Coronary artery (tissue), 2 donors: ENCODE data around the gene CACNA1C.

Source experiments
- DNase-seq: peaks from one replicate; pipeline ENCODE4 v3.0.0-alpha.2; 2017; ENCODE audit warnings: low spot score
- H3K27ac ChIP-seq, 2 donors: fragments of 200-600 bp; sonication (generic); one replicate each; pipeline ENCODE4 v1.5.1; 2016 to 2019
- H3K4me3 ChIP-seq: fragments of 200-600 bp; sonication (generic); 2 replicates; pipeline ENCODE4 v1.5.1; 2016; ENCODE audit warnings: mild to moderate bottlenecking, moderate library complexity
- CTCF ChIP-seq: fragments of 200-600 bp; sonication (generic); IDR thresholded peaks from one replicate; pipeline ENCODE4 v1.5.1; 2019; ENCODE audit warnings: antibody characterized with exemption

The CACNA1C gene

GRCh38 chr12:2445968-2446367, 393.2 kb downstream of the CACNA1C start:
- H3K4me3 ChIP-seq, result no peak overlapping the region
- no peak for TF ChIP-seq CTCF
- no peak overlapping the region for H3K27ac ChIP-seq
- no peak for DNase-seq

- no peak overlapping the region for H3K27ac ChIP-seq
- TF ChIP-seq CTCF, result no peak
Measured at GRCh38 chr12:2447861-2448260, 395.1 kb downstream of the CACNA1C start.

DNA sequence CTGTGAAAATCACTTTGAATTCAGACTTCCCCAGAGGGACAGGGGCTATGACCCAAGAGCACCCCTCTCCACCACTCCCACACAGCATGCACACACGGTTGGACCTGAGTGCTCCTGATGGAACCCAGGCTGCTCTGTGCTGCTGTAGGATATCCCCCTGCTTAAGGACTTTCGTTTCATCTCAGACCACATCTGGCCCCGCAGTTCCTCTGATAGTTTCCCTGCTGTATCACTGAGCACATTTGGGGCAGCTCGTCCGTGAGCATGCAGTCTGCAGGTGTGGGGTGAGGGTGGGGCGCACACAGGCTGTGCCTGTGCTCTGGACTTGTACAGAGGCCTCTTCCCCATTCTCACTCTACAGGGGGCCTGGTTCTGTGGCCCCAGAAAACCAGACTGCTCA, 396.8 kb downstream of the CACNA1C start:
- no peak overlapping the region for H3K4me3 ChIP-seq
- TF ChIP-seq CTCF, result no peak
- H3K27ac ChIP-seq, result no peak overlapping the region
- no peak for DNase-seq

More at GRCh38 chr12:2447861-2448260, 395.1 kb downstream of the CACNA1C start:
- no peak for DNase-seq
- no peak overlapping the region for H3K4me3 ChIP-seq

DNA sequence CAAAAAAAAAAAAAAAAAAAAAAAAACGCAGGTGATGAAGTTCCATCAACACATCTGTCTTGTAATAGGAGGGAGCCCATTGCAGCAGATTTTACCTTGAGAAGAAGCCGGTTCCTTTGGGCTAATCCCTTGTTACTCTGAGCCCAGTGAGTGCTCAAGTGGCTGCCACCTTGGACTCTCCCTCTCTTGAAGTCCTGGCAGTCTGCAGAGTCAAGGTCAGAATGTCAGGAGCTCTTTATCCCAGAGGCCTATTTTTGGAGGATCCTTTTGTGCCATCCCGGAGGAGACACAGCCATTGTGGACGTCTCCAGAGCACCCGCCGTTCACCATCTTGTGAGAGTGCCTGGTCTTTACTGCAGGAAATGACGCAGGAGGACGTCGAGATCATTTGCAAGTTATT, 397.8 kb downstream of the CACNA1C start:
- Histone ChIP-seq H3K4me3 (no peak overlapping the region), H3K27ac (no peak overlapping the region)
- DNase-seq, result no peak
- no peak for TF ChIP-seq CTCF

DNA sequence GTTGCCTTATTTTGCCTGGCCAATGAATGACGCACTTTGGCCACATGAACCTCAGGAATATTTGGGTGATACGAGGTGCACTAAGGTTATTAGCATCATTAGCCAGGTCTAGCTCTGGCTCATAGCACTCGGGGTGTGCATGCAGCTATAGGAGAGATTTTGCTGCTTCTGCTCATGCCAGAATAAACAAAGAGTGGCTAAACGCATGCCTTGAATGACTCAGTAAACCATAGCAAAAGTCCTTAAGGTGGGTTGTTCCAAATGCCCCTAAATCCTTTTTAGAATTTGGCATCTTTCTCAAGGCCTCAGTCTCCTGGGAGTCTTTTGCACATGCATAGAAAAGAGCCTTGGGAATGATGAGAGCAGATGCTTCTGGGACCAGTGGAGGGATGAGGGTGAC, 398.2 kb downstream of the CACNA1C start:
- no peak for TF ChIP-seq CTCF
- no peak overlapping the region for H3K4me3 ChIP-seq
- DNase-seq, result no peak
- H3K27ac ChIP-seq, result no peak overlapping the region

DNA sequence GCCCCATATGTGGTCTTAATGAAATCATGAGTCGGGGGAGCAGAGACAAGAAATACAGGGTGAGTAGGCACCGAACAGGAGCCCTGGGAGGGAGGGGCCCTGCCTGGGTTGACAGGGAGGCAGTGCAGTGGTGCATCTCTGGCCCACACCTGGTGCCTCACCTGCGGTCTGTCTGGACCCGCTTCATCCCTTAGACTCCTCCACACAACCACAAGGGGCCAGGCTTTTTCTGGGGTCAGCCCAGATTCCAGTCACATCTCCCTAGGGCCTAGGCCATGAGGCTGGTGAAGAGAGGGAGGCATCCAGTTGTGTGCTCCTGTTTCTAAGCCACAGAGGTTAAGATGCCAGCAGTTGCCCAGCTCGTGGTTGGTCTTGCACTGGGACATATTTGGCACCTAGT, 398.7 kb downstream of the CACNA1C start:
- peak overlapping the region in 1 of 2 donors; percentile 56 for H3K27ac ChIP-seq
- no peak for TF ChIP-seq CTCF

DNA sequence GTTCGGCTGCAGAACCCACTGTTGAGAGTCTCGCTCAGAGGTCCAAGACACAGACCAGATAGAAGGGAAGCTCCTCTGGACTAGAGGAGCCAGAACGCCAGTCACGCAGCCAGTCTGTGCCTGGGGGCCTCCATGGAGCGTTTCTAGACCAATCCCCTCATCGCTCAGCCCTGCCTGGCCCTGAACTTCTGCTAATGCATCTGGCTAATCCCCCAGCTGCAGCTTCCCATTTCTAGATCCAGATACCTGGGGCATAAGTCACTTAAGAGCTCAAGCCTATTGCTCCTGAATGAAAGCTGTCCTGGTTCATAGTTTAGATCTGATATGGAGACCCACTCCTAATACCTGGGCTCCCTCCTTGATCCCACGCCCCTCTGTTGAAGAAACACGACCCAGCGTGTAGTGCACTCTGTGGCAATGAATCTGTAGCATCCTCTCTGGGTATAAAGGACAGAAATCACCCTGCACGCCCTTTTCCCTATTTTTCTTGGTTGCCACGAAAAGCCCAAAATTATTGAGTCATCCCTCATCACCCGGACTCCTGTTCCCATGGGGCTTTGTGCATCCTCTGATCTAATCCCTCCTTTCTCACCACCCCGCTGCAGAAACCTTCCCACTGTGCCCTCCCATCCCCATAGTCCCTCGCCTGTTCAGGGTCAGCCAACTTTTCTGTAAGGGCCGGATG, 400.4 kb downstream of the CACNA1C start:
- Histone ChIP-seq H3K27ac (no peak overlapping the region), H3K4me3 (no peak overlapping the region)

More for the DNA sequence above, 398.7 kb downstream of the CACNA1C start:
- DNase-seq, result no peak
- no peak overlapping the region for H3K4me3 ChIP-seq

More for the DNA sequence above, 400.4 kb downstream of the CACNA1C start:
- no peak for DNase-seq
- TF ChIP-seq CTCF, result no peak
